GM21360 (cell line): ENCODE results near the gene SSC4D.
"Not testable (repeated sequence)": the region's sequence is repeated elsewhere in the genome, so short reads cannot be mapped to it uniquely, and the experiment has no call there.

Experiments used
- ATAC-seq: cut with Tn5 transposase; IDR thresholded peaks from one replicate; pipeline ENCODE4 v1.9.1; 2021; ENCODE audit warnings: mild to moderate bottlenecking, moderate library complexity; ENCODE audit not compliant: unreplicated experiment

SSC4D gene

GRCh38 chr7:76409537-76409936 is at the start of gene SSC4D:
Gene SSC4D (minus strand): TSS chr7:76409697. CDS start chr7:76404439, 5,258 bp downstream.
- ATAC-seq = no peak

- not testable (repeated sequence) for ATAC-seq
Observed at GRCh38 chr7:76458504-76458903, 49.0 kb upstream of the SSC4D start.

DNA sequence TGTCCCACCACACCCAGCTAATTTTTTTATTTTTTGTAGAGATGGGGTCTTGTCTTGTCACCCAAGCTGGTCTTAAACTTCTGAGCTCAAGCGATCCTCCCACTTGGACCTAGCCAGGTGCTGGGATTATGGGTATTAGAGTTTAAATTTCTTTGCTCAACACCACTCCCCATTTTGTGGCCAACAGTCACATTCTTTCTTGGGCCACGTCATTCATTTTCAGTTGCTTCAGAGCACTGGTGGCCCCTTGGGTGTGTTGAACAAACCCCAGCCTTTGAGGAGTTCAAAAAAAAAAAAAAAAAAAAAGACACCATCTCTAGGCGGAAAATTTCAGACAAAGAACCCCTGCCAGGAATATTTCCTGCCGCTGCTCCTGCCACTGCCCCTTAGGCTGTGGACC is 47.5 kb upstream of the SSC4D start:
- not testable (repeated sequence) for ATAC-seq

GRCh38 chr7:76445577-76446008 is 36.1 kb upstream of the SSC4D start:
- ATAC-seq = not testable (repeated sequence)

DNA sequence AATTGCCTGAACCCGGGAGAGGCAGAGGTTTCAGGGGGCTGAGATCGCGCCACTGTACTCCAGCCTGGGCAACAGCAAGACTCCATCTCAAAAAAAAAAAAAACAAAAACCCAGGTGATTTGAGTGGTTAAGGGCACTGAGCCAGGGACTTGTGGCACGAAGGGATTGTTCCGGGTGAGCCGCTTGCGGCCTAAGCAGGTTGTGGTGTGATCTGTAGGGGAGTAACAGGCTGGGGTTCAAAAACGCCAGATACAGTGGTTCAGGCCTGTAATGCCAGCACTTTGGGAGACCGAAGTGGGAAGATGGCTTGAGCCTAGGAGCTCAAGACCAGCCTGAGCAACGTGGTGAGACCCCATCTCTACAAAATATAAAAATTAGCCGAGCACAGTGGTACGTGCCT is 34.3 kb upstream of the SSC4D start:
- ATAC-seq = not testable (repeated sequence)

GRCh38 chr7:76442664-76443446 is 33.4 kb upstream of the SSC4D start:
- not testable (repeated sequence) for ATAC-seq

DNA sequence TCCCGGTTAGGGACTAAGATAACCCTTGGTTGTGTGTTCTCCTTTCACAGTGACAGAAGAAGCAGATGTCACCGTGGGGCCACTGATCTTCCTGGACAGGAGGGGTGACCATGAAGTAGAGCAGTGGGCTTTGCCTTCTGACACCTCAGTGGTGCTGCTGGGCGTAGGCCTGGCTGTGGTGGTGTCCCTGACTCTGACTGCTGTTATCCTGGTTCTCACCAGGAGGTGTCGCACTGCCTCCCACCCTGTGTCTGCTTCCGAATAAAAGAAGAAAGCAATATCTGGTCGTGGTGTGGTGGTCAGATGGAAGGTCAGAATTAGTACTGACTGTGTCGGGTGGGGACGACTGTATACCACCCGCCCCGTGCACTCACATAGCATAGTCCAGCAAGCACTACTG is 32.3 kb upstream of the SSC4D start:
- not testable (repeated sequence) for ATAC-seq

DNA sequence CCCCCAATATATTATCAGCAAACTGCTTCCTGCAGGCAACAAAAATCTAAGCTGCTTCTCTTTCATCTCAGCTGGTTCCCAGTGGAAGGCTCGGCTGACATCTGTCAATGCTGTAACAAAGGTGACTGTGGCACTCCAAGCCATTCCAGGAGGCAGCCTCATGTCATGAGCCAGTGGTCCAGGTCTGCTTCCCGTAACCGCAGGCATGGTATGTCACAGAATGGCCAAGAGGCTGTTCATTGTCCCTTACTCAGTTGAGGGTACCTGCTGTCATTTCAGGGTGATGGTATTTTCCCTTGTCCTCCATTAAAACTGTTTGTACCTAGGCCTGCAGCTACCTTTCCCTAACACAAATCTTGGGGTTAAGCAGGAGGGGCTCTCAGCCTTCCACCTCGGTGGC is 30.9 kb upstream of the SSC4D start:
- ATAC-seq = not testable (repeated sequence)

DNA sequence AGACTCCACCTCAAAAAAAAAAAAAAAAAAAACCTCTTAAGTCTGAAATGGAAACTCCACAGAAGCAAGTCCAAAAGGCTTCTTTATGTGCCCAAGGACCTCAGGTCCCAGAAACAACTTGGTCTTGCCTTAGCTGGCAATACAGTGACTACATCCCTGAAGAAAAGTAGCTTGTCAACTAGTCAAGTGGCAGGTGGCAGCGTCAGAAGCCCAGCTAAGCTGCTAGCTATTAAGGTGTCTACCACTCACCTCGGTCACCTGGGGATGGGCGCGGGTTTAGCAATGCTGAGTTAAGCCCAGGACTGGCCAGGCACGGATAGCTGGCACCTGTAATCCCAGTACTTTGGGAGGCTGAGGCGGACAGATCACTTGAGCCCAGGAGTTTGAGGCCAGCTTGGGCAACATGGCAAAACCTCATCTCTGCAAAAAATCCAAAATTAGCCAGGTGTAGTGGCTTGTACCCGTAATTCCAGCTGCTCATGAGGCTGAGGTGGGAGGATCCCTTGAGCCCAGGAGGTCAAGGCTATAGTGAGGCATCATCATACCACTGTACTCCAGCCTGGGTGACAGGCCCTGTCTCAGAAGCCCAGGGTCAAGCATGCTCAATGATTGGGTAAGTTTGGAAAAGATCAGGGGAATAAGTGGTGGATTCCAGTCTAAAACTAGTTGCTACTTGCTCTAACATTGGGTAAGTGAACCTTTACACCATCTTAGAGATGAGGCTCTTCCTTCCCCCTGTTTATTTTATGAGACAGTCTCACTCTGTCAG is 29.8 kb upstream of the SSC4D start:
- not testable (repeated sequence) for ATAC-seq

DNA sequence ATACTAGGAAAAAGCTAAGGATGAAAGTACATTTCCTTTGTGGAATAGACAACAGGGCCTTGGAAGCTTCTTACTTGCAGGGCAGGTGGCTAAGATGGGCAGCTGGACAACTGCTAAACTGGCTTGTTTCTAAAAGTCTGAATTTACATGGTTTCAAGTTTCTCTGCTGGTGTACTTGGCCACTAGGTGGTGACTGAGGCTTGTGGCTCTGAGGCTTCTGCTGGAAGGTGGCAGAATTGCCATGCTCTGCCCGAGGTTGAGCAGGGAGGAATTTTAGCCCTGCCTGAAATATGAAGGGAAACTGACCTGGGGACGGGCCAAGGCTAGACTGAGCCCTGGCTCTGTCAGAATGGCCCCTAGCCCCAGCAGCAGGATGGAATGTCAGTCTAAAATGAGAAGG is 28.4 kb upstream of the SSC4D start:
- not testable (repeated sequence) for ATAC-seq

- ATAC-seq = no peak
Observed at GRCh38 chr7:76430836-76431235, 21.3 kb upstream of the SSC4D start.

- no peak for ATAC-seq
Observed at GRCh38 chr7:76430211-76430610, 20.7 kb upstream of the SSC4D start.

GRCh38 chr7:76428868-76429805 is 19.6 kb upstream of the SSC4D start:
- no peak for ATAC-seq

GRCh38 chr7:76428149-76428823 is 18.8 kb upstream of the SSC4D start:
- no peak for ATAC-seq

GRCh38 chr7:76427635-76428034 is 18.1 kb upstream of the SSC4D start:
- ATAC-seq = no peak

DNA sequence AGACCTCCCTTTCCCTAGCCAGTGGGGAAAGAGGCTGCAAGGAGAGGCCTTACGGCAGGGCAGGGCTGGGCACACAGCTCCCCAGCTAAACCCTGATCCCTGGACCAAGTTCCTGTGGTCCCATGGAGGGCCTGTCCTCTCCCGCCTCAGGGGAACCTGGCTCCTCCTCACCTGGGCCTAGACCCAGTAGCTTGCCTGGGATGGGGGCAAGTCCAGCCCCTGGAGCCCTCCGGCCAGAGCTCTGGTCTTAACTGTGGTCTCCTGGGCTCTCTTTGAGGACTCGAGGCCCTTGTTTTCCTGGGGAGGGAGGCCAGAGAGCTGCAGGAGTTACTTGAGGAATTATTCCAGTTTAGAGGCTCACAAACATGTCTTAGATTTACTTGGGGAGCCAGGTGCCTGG is 16.7 kb upstream of the SSC4D start:
- ATAC-seq = no peak

DNA sequence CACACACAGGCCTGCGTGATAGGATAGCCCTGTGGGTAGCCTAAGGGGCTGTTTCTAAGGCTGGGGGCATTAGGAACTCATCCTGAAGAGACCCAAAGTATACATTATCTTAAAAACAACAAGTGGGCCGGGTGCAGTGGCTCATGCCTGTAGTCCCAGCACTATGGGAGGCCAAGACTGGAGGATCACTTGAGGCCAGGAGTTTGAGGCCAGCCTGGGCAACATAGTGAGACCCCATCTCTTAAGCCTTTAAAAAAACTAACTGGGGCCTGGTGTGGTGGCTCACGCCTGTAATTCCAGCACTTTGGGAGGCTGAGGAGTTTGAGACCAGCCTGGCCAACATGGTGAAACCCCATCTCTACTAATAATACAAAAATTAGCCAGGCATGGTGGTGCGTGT is 16.1 kb upstream of the SSC4D start:
- ATAC-seq = not testable (repeated sequence)

DNA sequence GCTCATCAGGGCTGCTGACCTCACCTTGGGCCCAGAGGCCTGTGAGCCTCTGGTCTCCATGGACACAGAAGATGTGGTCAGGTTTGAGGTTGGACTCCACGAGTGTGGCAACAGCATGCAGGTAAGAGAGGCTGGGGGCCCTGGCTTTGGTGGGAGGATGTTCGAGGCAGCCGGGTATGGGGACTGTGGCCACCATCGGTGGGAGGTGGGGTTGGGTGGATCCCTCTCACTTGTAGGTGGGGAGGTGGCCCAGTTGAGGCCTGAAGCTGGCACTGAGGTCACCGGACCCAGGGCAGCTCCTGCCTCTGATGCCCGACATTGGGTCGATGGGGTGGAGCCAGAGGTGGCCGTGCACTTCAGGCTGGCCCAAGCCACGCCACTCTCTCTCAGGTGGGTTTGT is 15.7 kb upstream of the SSC4D start:
- no peak for ATAC-seq

GRCh38 chr7:76424413-76425111 is 15.1 kb upstream of the SSC4D start, which contains the start of gene ZP3:
Gene ZP3 (plus strand): TSS chr7:76424950. CDS start chr7:76424965, 15 bp downstream.
- ATAC-seq = no peak
